Adrenal gland (tissue), 12 donors: ENCODE results near the gene COL18A1. TPM values are rescaled to one million over a fixed set of nuclear protein-coding genes. Genes with fewer than 3 reads are reported as not detected.

Source experiments
- DNase-seq, 7 donors: peaks; one replicate each; pipeline ENCODE4 v3.0.0-alpha.2; 2019 to 2020
- H3K27ac ChIP-seq, 5 donors: fragments of 200-600 bp; sonication (generic) in 4 of 5; 1 replicate in 3 of 5; 2 replicates in 2 of 5; pipeline versions ENCODE4 v1.5.1 to v1.8.0; 2016 to 2020; ENCODE audit warnings: mild to moderate bottlenecking in 1 of 5
- H3K27me3 ChIP-seq: fragments of 200-600 bp; 2 replicates; pipeline ENCODE4 v1.8.0; 2021
- H3K36me3 ChIP-seq, 2 donors: fragments of 200-600 bp; replicated peaks in 1 of 2; 1 replicate in 1 of 2; 2 replicates in 1 of 2; pipeline versions ENCODE4 v1.5.1 to v1.8.0; 2018 to 2022
- H3K4me1 ChIP-seq, 2 donors: fragments of 200-600 bp; replicated peaks in 1 of 2; 1 replicate in 1 of 2; 2 replicates in 1 of 2; pipeline versions ENCODE4 v1.5.1 to v1.8.0; 2018 to 2021
- H3K4me3 ChIP-seq, 4 donors: fragments of 200-600 bp; sonication (generic) in 3 of 4; one replicate each; pipeline ENCODE4 v1.5.1; 2016 to 2018
- H3K9me3 ChIP-seq, 3 donors: fragments of 200-600 bp; sonication (generic) in 1 of 3; replicated peaks in 1 of 3; 1 replicate in 2 of 3; 2 replicates in 1 of 3; pipeline versions ENCODE4 v1.5.1 to v1.8.0; 2016 to 2021
- POLR2A ChIP-seq, 2 donors: fragments of 450-650 bp; IDR thresholded peaks; one replicate each; pipeline ENCODE4 v1.6.1; 2017; ENCODE audit warnings: antibody characterized with exemption in 2 of 2, mild to moderate bottlenecking in 2 of 2, moderate library complexity in 1 of 2
- WGBS, 4 donors: extraction: QIAGEN DNeasy Blood & Tissue Kit in 2 of 4; methylation state at CpG; one replicate each; pipeline versions ENCODE4 v1.1.5 to v1.1.7; 2013 to 2017; 5-methylcytosine and 5-hydroxymethylcytosine counted together
- intact Hi-C, 2 donors: fragments of 100-400 bp; cut with DNase I; formaldehyde crosslinking; loops; one replicate each; pipeline versions ENCODE4 v1.14.1 to v1.15.0; 2022 to 2023
- polyA plus RNA-seq, 3 donors: library from polyadenylated mRNA; stranded (reverse); fragments of 200-250 nt in 2 of 3; fragments of 350-450 nt in 1 of 3; fragmentation: Illumina TruSeq in 1 of 3; extraction: RNeasy Lipid Tissue Mini Kit (QIAGEN cat#74804) in 1 of 3; gene quantifications; one replicate each; pipeline ENCODE4 v1.2.3, GENCODE V29; 2013 to 2014
- total RNA-seq, 9 donors: library from RNA; depleted of rRNA in 4 of 9; stranded (reverse); fragments of >200 nt in 4 of 9; fragments of 120-200 nt in 1 of 9; fragmentation: NEBNext Ultra II Directional in 1 of 9; extraction: Animal tissue kit (Norgen Biotek cat#: 25700) in 1 of 9; gene quantifications; one replicate each; pipeline versions ENCODE4 v1.1.0 to v1.2.4, GENCODE V29; 2013 to 2023
- TF ChIP-seq, protein P1 (sequence below), 6 experiments: fragments of 450-650 bp in 4 of 6; fragments of 200-600 bp in 2 of 6; sonication (generic) in 1 of 6; IDR thresholded peaks; 1 replicate in 5 of 6; 2 replicates in 1 of 6; pipeline versions ENCODE4 v1.5.1 to v1.8.0; 2016 to 2021; ENCODE audit warnings: antibody characterized with exemption in 6 of 6, mild to moderate bottlenecking in 2 of 6, moderate library complexity in 1 of 6
- donor health status: healthy with polysubstance abuse.
- donor health status: Bipolar disorder and iron deficiency.
- donor health status: DM: yes; HTN: yes; CAD: no.
- donor health status: DM: no; HTN: no; CAD: no.
- donor health status: DM: no; HTN: no; CAD: no.
- donor health status: DM: yes; HTN: yes; CAD: no.

The COL18A1 gene
- total and polyA plus RNA-seq, 12 donors: 10.9 to 244 (median 141) TPM

DNA sequence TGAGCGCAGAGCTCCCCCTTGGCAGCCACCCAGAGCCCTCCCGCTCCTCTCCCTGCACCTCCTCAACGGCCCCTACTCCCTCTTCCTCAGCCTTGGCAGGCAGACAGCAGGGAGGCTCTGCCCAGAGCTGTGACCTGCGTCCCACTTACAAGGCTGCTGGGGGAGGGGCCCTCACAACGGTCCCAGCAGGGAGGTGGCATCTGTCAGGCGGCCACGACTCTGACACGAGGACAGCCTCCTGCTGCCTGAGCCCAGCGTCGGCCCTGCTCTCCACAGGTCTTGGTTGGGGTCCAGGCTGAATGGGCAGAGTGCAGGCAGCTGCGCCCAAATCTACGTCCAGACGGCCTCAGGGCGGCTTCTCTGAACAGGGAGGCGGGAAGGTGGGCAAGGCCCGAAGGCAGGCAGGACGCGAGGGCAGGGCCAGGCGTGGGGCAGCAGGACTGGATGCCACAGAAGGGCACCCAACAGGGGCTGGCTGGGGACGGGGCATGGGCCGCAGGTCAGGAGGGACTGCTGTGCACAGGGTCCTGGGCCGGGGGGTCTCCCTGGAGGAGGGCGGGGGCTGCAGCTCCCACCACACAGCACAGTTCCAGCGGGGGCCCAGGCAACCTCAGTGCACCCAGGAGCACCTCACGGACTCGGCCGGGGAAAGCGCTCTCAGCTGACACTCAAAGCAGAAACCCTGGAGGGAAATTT is 129.8 kb downstream of the COL18A1 start:
- Histone ChIP-seq H3K4me3 (no peak overlapping the region), H3K27ac (peak overlapping the region in 3 of 5 donors; percentile 46 to 79 (median 60)), H3K27me3 (no peaks in the 10 kb centered on the region), H3K9me3 (no peaks in the 10 kb centered on the region), H3K4me1 (peaks cover 19 to 22% of the 10 kb centered on the region in 2 donors), H3K36me3 (no peaks in the 10 kb centered on the region)
- intact Hi-C loops: no loop called here
- TF ChIP-seq, protein P1, sequence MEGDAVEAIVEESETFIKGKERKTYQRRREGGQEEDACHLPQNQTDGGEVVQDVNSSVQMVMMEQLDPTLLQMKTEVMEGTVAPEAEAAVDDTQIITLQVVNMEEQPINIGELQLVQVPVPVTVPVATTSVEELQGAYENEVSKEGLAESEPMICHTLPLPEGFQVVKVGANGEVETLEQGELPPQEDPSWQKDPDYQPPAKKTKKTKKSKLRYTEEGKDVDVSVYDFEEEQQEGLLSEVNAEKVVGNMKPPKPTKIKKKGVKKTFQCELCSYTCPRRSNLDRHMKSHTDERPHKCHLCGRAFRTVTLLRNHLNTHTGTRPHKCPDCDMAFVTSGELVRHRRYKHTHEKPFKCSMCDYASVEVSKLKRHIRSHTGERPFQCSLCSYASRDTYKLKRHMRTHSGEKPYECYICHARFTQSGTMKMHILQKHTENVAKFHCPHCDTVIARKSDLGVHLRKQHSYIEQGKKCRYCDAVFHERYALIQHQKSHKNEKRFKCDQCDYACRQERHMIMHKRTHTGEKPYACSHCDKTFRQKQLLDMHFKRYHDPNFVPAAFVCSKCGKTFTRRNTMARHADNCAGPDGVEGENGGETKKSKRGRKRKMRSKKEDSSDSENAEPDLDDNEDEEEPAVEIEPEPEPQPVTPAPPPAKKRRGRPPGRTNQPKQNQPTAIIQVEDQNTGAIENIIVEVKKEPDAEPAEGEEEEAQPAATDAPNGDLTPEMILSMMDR (IDR thresholded peaks at IDR 0.05): no peak
- peak in 1 of 2 donors; percentile 29 for TF ChIP-seq POLR2A (IDR thresholded peaks at IDR 0.05)
- 42 to 59% (median 53%) methylated on average over 18 to 28 of the region's 28 CpGs for WGBS, 4 donors
- DNase-seq: peak; percentile 79 to 94 (median 87)

DNA sequence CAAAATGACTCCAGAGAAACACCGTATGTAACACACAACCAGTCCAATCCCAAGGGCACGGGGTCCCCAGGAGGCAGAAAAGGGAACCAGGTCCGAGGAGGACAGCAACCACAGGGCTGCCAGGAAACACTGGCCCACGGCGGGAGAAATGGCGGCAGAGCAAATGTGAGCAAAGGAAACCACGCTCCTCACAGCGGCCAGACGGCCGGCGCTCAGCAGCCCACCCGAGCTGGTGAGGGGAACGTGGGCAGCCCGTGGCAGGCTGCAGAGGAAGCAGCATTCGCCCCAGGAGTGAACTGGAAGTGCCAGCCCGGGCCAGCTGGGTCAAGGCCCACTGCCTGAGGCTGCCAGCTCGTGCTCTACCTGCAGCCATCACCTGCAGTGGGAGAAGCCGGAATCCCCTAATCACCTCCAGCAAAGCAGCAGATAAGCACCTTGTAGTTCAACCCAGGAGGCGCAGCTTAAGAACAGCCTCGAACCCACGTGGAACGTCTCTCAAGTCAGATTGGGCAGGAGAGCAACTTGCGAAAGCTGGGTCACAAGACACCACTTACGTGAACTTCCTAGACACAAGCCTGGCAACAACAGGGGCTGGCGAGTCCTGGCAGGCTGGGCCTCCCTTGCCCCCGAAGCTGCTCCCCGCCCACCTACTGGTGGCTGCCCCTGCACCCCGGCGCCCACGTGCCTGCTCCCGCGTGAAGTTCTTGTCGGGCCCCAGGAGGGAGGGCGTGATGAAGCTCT is 130.5 kb downstream of the COL18A1 start:
- Histone ChIP-seq H3K4me1 (peaks cover 19 to 22% of the 10 kb centered on the region in 2 donors), H3K4me3 (no peak overlapping the region), H3K27me3 (no peaks in the 10 kb centered on the region), H3K36me3 (no peaks in the 10 kb centered on the region), H3K9me3 (no peaks in the 10 kb centered on the region), H3K27ac (peak overlapping the region in 3 of 5 donors; percentile 46 to 79 (median 60))
- peak; percentile 23 to 67 (median 47) for DNase-seq
- TF ChIP-seq, protein P1 (IDR thresholded peaks at IDR 0.05): no peak
- no peak for TF ChIP-seq POLR2A (IDR thresholded peaks at IDR 0.05)
- intact Hi-C loops: no loop called here
- WGBS, 4 donors: 63 to 83% (median 70%) methylated on average over 30 to 34 of the region's 34 CpGs

DNA sequence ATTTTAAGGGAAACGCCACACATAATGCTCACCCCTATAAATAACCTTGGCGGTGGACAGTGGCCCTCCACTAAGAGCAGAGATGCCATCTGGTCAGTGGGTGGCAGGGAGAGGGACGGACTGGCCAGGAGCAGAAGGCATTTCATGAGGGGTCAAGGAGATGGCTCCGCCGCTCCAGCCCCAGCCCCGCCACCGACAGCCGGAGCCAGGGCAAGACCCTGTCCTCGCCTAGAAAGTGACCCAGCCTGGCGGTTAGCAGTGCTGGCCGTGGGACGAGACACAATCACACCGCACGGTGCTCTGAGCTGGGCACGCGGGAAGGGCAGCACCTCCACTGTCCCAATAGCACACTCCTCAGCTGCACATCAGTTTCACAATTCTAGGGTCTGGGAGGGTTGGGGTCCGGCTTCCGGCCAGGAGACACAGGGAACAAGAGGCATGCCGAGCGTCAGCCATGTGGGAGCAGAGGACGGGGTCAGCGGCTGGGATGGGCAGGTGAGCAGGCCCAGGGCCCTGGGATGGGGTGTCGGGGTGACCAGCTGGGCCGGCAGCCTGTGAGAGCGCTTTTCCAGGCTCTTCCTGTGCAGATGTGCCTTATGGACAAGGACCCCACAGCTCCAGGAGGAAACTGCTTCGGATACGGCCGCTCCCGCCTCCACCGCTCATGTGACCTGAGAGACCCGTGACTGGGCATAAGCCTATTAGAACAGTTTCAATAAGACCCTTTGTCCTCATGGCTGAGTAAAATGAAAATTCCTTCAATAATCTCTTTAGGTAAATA is 131.5 kb downstream of the COL18A1 start:
- no peak overlapping the region for H3K27ac ChIP-seq
- no peaks in the 10 kb centered on the region for H3K9me3 ChIP-seq
- TF ChIP-seq POLR2A (IDR thresholded peaks at IDR 0.05): no peak
- TF ChIP-seq, protein P1 (IDR thresholded peaks at IDR 0.05): no peak
- 92 to 96% (median 93%) methylated on average over 16 to 31 of the region's 31 CpGs for WGBS, 4 donors
- intact Hi-C loops: no loop called here
- peaks cover 19 to 27% of the 10 kb centered on the region in 2 donors for H3K4me1 ChIP-seq
- DNase-seq: peak in 6 of 7 donors; percentile 9 to 48 (median 18)
- H3K36me3 ChIP-seq: no peaks in the 10 kb centered on the region
- no peaks in the 10 kb centered on the region for H3K27me3 ChIP-seq
- no peak overlapping the region for H3K4me3 ChIP-seq
